ENCODE measurements around the gene TTLL11.

- no peak for TF ChIP-seq EZH2phosphoT487 (IDR thresholded peaks at IDR 0.05; ENCODE audit: insufficient read depth, low read depth)
- TF ChIP-seq EZH2 (IDR thresholded peaks at IDR 0.05; ENCODE audit: insufficient read depth, poor library complexity, severe bottlenecking), result no peak
These were observed 226.2 kb downstream of the TTLL11 start for GRCh38 chr9:121866927-121867326.
